IPS-11a (cell line): ENCODE results near the gene IRF4.

Experiments used
- H3K4me3 ChIP-seq: one replicate; pipeline ENCODE4 v1.5.1; 2013; ENCODE audit warnings: low read depth, low read length, control low read depth

The IRF4 gene

DNA sequence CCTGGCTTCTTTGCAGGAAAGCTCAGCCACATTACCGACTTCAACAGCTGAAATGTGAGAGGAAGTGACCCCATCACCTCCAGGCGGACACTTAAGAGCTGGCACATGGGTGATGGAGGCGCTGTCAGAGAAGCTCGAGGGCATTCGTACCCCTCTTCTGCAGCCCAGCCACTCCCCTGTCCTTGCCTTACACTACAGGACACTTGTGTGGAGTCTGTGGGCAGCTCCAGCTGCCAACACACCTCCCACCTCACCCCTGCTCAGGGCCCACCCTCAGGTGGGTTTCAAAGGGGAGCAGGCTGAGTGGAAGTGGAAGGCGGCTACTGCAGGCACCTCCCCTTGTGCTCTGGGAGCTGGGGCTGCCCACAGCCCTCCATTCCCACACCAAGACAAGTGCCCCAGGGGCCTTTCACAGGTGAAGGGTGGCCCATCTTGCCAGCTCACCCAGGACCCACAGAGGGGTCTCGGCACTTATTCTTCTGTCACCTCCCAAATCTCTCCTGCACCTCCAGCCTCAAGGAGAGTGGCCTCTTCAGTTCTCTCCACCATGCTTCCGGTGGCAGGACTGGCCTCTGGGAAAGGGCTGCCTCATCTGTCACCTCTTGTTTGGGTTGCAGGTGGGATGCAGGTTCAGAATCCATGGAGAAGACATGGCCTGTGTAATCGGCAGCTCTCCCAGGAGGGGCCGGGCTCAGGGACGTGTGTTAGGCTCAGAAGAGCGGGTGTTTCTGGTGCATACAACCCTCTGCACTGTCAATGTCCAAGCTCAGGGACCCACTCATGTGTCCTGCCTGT lies 49.8 kb downstream of the IRF4 start:
- H3K4me3 ChIP-seq, result no peak overlapping the region

DNA sequence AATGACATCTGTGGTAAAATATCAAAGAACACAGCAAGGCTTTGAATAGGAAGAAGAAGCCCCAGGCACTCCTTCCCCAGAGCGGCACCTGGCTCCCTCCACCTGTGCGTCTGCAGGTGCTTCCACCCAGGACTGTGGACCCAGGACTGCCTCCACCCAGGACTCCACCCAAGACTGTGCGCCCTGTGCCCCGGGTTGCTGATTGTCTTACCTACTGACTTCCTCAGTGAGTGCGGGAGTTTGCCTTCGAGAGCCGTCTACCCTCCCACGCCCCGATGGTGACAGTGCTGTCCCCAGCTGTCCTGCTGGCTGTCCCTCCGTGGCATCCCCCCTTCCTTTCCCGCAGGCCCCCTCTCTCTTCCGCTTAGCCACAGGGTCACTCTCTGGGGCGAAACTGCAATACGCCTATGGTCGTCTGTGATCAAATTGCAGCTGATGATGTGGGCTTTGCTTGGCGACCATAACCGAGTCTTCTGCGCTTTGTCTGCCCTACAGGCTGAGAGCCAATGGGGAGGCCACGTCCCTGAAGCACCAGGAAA lies 52.1 kb downstream of the IRF4 start:
- no peak overlapping the region for H3K4me3 ChIP-seq

DNA sequence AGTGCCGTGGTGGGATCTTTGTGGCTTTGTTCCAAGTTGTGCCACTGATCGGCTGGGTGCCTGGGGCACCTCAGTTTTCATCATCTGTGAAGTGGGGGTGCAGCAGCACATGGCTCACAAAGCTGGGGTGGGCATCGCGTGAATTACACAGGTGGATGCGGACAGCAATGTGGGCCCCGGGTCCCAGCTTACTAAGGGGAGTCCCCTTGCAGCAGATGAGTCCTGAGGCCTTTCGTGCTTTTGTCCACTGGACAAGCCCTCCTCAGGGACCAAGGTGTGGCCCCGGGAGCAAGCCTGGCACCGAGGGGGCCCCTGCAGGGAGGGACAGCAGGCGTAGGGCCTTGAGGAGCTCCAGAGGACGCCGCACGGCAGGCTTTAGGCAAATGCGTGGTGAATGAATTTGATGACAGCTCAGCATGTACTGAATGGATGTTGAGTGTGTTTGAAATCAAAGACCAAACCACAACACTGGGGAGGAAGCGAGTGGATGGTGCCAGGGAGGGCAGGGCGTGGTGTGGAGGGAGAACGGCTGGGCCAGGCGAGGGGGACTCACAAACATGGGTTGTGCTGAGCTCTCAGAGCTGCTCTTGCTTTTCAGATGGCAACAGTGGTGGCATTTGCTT lies 53.2 kb downstream of the IRF4 start:
- no peak overlapping the region for H3K4me3 ChIP-seq

DNA sequence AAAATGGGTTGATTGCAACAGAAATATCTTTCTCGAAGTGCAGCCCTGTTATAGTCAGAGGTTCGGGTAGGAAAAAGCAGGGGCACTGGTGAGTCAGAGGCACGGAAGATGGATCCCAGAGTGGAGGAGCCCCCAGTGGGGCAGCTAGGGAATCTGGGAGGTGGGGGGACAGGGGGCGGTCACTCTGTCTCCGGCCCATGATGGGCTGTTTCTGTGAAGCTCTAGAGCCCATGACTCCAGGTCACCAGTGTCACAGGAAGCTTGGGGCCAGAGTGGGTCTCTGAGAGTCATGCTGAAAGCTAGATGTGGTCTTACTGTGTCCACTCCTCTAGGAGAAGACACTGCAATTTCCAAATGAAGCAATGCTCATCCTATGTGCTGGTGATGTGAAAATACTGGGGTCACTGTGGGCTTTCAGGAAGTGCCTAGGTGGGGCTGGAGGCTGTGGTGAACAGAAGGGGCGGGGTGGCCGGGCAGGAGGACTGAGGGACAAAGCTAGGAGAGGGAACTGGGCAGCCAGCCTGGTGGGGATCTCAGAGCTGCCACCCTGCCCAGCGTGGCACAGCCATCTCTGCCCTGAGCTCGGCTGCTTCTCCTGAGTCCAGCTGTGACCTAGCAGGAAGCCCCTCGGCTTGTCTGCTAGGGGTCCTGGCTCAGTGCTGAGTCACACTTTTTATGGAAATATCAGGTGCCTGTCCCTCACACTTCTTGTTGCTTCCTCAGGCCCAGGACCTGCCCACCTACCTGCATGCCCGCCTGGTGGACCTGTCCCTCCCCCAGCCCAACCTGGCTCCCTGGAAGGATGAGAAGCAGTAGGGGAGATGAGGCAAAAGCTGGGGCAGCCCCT lies 54.2 kb downstream of the IRF4 start:
- H3K4me3 ChIP-seq, result no peak overlapping the region

DNA sequence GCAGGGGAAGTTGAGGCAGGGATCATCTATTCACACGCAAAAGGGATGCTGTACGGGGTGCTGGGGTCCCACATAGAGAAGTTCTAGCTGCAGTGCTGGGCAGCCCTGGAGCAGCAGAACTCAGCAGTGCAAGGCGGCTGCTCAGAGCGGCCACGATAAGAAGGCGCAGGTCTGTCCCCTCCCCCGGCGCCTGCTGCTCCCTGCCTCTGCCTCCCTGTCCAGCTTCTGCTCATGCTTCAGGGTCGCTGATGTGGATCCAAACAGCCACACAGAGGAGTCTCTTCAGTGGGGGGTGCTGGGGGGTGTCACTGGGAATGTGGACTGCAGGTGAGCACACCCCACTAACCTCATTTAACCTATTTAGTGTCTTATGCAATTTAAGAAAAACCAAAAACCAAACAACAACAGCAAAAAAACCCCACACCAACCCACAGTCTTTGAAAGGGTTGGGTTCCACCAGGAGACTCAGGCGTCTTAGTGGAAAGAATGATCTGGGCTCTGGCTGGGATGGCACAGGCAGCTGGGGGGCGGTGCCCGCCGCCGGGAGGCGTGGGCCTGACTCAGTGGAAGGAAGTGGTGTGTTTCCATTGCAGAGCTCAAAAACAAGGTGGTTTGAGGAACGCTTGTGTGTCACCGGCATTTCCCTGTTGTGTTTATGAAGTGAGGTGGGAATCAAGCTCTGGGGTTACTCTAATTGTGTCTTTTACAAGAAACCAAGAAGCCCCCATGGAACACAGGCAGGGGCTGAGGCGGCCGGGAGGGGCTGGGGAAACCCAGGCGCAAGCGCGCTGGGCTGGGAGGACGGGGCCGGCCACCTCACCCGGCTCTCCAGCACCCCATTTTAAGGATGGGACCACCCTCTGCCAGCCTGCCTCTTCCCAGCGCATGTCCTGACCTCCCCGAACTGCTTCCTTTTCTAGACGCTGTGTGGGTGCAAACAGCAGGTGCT lies 55.1 kb downstream of the IRF4 start:
- H3K4me3 ChIP-seq, result no peak overlapping the region

DNA sequence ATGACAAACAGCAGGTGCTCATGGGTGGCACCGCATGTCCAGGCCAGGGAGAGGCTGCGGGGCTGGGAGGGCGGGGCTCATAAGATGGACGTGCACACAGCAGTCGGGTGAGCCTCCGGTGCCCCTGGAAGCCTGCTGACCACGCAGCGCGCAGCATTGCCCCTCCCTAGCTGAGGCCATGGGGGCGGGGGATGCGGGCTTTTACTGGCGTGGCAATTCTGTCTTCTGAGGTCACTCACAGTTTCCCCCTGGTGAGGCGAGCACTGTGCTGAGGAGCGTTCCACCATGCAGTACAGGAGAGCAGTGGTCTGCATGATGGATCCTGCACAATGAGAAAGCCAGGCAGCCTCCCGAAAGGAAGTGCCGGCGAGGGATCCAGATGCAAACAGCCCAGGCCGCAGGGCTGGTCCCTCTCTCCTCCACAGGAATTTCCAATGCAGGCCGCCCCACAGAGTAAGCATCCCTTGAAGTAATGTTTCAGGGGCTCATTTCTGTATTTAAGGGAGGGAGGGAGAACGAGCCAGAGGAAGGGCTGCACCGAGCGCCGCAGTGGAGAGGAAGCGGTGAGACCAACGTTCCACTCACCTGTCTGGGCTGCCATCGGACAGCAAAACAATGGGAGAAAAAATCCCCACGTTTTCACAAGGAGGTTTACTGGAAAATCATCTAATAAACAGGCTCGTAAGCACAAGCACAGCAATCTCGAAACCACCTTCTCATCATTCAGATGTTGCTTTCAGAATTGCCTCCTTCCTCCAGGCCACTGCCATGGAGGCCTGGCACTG lies 56.0 kb downstream of the IRF4 start:
- no peak overlapping the region for H3K4me3 ChIP-seq

DNA sequence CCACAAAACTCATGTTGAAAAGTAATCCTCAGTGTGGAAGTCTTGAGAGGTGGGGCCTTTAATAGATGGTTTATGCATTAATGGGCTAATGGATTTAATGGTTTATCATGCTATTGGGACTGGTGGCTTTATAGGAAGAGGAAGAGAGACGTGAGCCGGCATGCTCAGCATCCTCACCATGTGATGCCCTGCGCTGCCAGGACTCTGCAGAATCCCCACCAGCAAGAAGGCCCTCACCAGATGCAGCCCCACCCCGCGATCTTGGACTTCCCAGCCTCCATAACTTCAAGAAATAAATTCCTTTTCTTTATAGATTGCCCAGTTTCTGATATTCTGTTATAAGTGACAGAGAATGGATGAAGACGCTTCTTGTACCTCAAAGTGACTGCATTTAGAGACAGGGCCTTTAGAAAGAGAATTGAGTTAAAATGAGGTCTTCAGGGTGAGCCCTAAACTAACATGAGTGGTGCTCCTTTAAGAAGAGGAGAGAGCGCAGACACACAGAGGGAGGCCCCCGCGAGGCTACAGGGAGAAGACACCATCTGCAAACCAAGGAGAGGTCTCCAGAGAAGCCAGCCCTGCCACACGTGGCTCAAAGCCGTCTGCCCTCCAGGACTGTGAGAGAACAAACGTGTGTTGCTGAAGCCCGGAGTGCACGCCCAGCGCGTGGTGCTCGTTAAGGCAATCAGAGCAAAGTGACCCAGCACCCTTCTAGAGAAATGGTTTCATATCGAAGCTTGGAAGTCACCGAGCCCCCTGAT lies 56.9 kb downstream of the IRF4 start:
- no peak overlapping the region for H3K4me3 ChIP-seq

DNA sequence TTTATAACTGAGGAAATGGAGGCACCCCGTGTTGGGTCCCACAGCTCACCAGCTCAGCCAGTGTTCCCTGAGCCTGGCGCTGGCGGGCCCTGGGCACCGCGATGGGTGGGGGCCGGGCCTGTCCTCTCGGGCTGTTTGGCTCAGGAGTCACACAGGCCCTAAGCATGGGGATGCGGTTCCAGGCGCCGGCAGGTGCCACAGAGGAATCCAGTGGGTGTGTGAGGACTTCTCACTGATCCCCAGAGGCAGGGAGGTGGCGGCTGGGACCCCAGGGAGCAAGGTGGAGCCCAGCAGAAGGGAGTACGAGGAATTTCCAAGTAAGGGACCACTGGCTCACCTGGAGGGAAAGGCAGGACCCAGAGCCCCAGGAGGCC lies 57.5 kb downstream of the IRF4 start:
- H3K4me3 ChIP-seq, result no peak overlapping the region

DNA sequence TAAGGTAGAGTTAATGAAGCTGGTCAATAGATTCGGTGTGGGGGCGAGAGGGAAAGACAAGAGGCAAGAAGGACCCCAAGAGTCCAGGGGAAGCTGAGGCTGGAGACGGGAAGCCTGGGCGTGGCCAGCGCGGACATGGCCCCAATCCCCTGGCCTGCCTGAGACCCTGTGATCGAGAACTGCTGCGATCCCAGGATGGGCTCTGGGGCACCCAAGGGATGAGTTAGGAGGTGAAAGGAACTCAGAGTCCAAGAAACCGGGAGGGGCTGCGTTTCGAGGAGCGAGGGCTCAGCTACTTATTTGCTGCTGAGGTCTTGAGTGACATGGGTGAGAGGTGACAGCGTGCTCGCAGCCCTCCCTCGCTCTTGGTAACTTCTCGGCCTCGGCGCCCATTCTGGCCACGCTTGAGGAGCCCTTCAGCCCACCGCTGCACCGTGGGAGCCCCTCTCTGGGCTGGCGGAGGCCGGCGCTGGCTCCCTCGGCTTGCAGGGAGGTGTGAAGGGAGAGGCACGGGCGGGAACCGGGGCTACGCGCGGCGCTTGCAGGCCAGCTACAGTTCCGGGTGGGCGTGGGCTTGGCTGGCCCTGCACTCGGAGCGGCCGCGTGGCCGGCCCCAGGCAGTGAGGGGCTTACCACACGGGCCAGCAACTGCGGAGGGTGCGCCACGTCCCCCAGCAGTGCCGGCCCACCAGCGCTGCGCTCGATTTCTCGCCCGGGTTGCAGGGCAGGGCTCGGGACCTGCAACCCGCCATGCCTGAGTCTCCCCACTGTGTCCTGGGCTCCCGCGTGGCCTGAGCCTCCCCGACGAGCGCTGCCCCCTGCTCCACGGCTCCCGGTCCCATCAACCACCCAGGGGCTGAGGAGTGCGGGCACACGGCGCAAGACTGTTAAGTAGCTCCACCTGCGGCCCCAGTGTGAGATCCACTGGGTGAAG lies 58.2 kb downstream of the IRF4 start:
- H3K4me3 ChIP-seq, result no peak overlapping the region

DNA sequence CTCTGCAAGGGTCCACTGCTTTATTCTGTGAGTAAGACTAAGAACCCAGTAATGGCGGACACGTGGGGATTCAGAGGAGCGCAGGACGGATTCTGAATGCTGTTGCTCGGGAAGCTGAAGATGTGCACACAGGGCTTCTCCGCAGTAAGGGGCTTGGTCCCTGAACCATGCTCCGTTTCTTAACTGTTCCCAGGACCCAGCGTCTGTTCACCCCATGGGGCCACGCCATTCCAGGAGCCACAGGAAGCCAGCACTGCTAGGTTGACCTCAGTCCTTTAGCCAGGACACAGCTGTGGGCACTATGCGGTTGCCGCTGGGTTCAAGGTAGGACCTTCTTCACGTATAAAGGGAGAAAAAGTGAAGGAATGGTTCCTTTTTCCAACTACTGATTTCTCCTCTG lies 59.8 kb downstream of the IRF4 start:
- no peak overlapping the region for H3K4me3 ChIP-seq

DNA sequence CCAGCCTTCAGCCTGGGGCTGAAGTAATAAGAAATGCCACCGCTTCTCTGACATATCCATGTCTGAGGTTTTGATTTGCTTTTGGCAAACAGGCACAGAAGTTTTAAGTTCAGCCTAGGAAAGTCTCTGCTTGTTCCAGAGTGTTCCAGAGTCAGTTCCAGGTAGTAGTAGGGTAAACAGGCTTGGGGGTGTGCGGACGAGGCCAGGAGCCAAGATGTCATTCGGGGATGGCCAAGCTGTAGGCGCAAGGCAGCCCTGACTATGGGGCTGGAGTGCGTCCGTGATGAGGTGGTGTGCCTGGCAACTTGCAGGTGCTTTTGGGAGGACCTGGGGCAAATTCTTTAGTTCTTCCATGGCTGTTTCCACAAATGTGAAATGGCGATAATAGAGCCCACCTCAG lies 60.3 kb downstream of the IRF4 start:
- no peak overlapping the region for H3K4me3 ChIP-seq

DNA sequence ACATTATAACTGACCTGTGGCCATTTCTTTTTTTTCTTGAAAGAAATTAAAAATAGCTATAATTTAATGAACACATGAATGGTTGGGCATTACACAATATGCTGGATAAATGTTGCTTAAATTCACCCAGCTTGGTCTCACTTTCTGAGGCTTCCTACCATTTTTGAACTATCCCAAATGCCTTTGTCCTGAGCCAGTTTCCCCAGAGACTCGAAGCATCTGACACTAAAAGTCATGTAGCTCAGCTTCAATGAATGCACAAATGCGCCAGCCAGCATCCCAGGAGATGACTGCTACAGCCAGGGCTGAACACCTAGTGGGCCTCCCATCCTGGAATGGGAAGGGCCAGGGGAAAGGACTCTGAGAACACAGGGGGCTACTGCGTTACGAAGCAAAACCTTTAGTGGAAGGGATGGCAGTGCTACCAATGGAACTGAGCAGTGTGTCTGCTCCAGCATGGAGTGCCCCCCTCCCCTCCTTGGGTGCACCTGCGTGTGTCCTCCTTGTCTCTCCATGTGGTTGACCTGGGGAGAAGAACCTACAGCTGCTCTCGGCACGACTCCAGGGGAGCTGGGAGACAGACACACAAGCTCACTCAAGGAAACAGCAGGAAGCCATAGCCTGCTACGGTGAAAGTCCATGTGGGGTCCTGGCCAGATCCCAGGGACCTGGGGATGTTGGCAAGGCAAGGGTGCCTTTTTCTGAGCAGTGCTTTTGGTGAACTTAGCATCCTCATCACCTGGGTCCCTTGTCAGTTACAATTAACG lies 60.9 kb downstream of the IRF4 start:
- no peak overlapping the region for H3K4me3 ChIP-seq

DNA sequence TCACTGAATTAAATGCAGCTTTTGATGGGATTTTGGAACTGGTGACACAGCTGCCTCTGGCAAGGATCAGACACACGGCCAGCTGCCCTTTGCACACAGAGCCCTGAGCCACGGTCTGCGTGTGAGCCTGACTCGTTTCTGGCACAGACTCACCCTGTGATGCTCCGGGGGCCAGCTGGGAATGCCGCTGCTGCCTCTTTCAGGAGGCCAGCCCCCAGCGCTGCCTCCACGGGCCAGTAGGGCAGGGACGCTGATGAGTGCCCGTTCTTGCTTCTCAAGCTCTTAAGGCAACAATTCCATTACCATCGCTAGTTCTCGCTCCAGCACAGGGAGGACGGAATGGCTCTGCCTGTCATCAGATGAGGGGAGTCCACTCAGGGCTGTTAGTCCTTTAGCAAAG lies 61.6 kb downstream of the IRF4 start:
- no peak overlapping the region for H3K4me3 ChIP-seq

DNA sequence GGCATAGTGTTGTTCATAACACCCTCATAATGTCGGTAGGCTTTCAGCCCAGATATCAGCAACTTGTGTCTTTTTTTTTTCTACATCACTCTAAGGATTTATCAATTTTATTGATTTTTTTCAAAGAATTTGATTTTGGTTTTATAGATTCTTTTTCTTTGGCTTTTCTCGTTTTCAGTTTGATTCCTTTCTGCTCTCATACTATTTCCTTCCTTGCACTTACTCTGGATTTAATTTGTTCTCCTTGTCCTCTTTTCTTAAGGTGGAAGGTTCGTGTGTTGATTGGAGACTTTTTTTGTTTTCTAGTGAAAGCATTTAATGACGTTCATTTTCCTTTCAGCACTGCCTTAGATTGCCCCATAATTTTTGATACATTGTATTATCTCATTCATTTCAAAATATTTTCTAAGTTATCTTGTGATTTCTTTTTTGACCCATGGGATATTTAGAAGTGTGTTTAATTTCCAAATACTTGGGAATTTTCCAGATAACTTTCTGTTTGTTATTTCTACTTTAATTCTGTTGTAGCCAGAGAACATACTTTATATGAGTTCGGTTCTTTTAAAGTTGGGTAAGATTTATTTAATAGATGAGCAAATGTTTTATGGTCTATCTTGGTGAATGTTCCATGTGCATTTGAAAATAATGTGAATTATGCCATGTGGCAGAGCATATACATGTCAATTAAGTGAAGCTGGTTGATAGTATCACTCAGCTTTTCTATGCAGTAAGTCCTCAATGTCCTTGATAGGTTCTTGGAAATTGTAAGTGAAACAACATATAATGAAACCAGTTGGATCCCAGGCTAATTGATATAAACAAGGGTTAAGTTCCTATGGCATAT lies 62.8 kb downstream of the IRF4 start:
- no peak overlapping the region for H3K4me3 ChIP-seq

DNA sequence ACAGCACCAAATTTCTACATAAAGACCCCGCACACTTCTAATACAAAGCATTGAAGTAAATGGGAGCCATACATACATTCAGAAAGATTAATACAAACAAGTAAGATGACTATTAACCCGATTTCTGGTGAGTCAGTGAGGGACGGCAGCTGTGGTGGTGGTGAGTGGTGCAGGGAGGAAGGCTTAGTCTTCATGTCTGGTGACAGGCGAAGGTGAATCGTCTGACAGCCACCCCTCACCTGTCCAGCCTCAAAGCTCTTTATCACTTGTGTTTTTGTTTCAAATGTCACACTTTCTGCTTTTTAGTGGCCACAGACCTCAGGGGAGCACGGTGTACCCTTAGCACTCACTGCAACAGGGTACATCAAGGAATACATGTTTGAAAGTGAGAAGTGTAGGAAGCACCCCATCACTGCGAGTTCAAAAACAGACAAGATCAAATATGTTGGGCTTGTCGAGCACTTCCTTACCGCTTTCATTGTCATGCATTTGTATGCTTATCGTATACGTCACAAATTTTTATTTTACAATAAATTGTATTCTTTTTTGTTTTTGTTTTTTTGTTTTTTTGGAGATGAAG lies 63.5 kb downstream of the IRF4 start:
- H3K4me3 ChIP-seq, result no peak overlapping the region

DNA sequence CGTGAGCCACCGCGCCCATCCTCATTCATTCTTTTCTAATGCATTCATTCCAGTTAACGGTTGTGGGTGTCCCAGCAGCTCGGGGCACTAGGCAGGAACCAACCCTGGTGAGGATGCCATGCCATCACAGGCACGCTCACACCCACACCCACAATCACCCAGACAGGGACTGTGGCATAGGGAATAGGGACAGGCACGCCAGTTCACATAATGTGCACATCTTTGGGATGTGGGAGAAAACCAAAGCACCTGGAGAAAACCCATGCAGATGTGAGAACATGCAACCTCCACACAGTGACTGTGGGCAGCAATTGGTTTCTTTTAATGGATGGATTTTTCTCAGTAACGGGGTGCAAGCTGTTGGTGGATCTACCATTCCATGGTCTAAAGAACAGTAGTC lies 64.3 kb downstream of the IRF4 start:
- H3K4me3 ChIP-seq, result no peak overlapping the region
